Pulmonary artery endothelial cell (primary cell): ENCODE data around the gene ZC2HC1C. TPM values are rescaled to one million over a fixed set of nuclear protein-coding genes. Genes with fewer than 3 reads are reported as not detected.

ENCODE experiments used
- total RNA-seq: library from RNA; depleted of rRNA; stranded (reverse); fragments of >200 nt; gene quantifications from 2 replicates; pipeline ENCODE4 v1.2.3, GENCODE V29; 2014

ZC2HC1C gene
- total RNA-seq, 1 donor from 2014 or later: 0.99 TPM

Other genes starting within 250 kb of the ZC2HC1C start
- gene PROX2, start 193.5 kb upstream of the ZC2HC1C start, total RNA-seq: not detected in 2 replicates
- 66.0 and 75.3 TPM in 2 replicates for gene DLST, start 187.7 kb upstream of the ZC2HC1C start, total RNA-seq
- 11.5 and 14.8 TPM in 2 replicates for gene RPS6KL1, start 146.4 kb upstream of the ZC2HC1C start, total RNA-seq
- gene PGF, start 114.0 kb upstream of the ZC2HC1C start, total RNA-seq: 209 and 564 TPM in 2 replicates
- 209 and 305 TPM in 2 replicates for gene EIF2B2, start 66.7 kb upstream of the ZC2HC1C start, total RNA-seq
- gene MLH3, start 18.2 kb upstream of the ZC2HC1C start, total RNA-seq: 15.0 and 20.0 TPM in 2 replicates
- gene ACYP1, start 5.6 kb upstream of the ZC2HC1C start, total RNA-seq: 9.7 and 13.7 TPM in 2 replicates
- gene NEK9, start 57.4 kb downstream of the ZC2HC1C start, total RNA-seq: 43.7 and 73.8 TPM in 2 replicates
- 278 and 453 TPM in 2 replicates for gene TMED10, start 107.0 kb downstream of the ZC2HC1C start, total RNA-seq
- gene FOS, start 209.2 kb downstream of the ZC2HC1C start, total RNA-seq: 3.0 and 10.7 TPM in 2 replicates